K562 (cell line): ENCODE data around the gene ZFAND3.

Source experiments
- CTCF ChIP-seq, 3 experiments: IDR thresholded peaks in 2 of 3; conservative IDR thresholded peaks in 1 of 3; 2 replicates each; pipeline ENCODE4 v1.5.1; 2011 to 2012; ENCODE audit warnings: low read length in 3 of 3, mild to moderate bottlenecking in 3 of 3, control low read depth in 2 of 3, improper control_type of control experiment in 1 of 3, inconsistent platforms in 1 of 3, low read depth in 1 of 3, mixed read lengths in 1 of 3, moderate library complexity in 1 of 3; ENCODE audit not compliant: insufficient read depth in 2 of 3
- ETV6 ChIP-seq, 3 experiments: fragments of 150-350 bp in 1 of 3; sonication (generic) in 1 of 3; formaldehyde crosslinking in 1 of 3; IDR thresholded peaks; 2 replicates each; pipeline versions ENCODE4 v1.6.1 to v1.8.0; 2014 to 2022; ENCODE audit warnings: borderline replicate concordance in 2 of 3, low read depth in 2 of 3, antibody characterized with exemption in 1 of 3, low read length in 1 of 3, mild to moderate bottlenecking in 1 of 3, missing genetic modification reagents in 1 of 3
- EZH2 ChIP-seq: IDR thresholded peaks from 2 replicates; pipeline ENCODE4 v1.6.1; 2012; ENCODE audit warnings: low read depth, mild to moderate bottlenecking, inconsistent platforms, low read length, borderline replicate concordance
- IRF2 ChIP-seq: sonication (generic); formaldehyde crosslinking; IDR thresholded peaks from 2 replicates; pipeline ENCODE4 v1.8.1; 2022; ENCODE audit warnings: mild to moderate bottlenecking, missing genetic modification reagents
- ZNF282 ChIP-seq: sonication (generic); formaldehyde crosslinking; IDR thresholded peaks from 2 replicates; pipeline ENCODE4 v1.8.1; 2023; ENCODE audit warnings: missing genetic modification reagents

GRCh38 chr6:38170666-38171355 lies 351.3 kb downstream of the ZFAND3 start:
- TF ChIP-seq EZH2 (no peak), CTCF (IDR thresholded peaks at IDR 0.05 in 2 of 3, conservative IDR thresholded peaks at IDR 0.05 in 1 of 3; ENCODE audit: insufficient read depth in 2 of 3, low read depth in 1 of 3, low read length in 3 of 3) (no peak), IRF2 (no peak), ETV6 (IDR thresholded peaks at IDR 0.05; ENCODE audit: borderline replicate concordance in 1 of 2, low read depth in 2 of 2, low read length in 1 of 2) (no peak), ETV6 (CRISPR knock-in tag; IDR thresholded peaks at IDR 0.05; ENCODE audit: borderline replicate concordance) (no peak), ZNF282 (CRISPR knock-in tag) (no peak)
